ENCODE measurements around the gene TICAM2.
"Not testable (repeated sequence)": the region's sequence is repeated elsewhere in the genome, so short reads cannot be mapped to it uniquely, and the experiment has no call there.

Gene TICAM2, protein sequence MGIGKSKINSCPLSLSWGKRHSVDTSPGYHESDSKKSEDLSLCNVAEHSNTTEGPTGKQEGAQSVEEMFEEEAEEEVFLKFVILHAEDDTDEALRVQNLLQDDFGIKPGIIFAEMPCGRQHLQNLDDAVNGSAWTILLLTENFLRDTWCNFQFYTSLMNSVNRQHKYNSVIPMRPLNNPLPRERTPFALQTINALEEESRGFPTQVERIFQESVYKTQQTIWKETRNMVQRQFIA

DNA sequence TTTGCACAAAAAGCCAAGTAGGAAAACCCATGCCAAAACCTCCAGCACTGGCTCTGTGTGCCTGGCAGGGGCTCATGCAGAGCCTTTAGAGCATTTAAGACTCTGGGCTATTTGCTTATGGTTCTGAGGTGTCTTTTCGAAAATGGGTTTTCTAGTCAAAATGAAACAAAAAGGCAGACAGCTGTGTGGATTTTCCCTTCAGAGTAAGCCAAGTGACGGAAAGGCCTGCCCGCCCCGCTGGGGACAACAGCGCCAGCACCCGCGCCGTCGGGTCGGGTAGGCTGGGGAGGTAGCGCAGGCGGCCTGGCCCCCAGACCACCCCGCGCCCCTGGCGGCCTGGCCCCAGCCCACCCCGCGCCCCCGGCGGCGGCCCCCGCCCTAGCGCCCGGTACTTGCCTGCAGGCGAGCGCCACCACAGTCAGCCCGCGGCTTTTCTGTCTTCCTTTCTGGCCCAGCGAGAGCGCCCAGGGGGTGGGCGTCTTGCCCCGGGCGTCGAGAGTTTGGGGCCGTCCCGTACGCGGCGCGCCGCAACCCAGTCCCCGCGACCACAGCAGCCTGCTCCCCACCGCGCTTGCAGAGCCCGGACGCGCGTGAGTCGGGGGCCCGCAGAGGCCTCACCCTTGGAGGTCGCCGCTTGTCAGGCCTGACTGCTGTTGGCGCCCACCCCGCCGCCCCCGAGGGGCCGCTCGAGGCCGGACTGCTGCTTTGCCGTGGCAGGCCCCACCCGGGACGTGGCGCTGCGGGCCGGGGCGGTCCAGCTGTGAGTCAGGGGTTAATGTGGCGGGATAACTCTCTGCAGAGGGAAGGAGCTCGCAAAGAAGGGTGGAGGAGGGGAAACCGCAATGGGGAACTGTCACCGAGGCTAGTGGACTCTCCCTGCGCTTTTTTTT is at the start of gene TICAM2:
TSS of gene TICAM2 (minus strand) at position 779 of the 890 bp plus-strand sequence. CDS start 21,223 bp downstream, outside the sequence.
- in situ Hi-C loops (cut with HindIII; ENCODE audit: low sequenced_read_pairs) = no loop called here

GRCh38 chr5:115649541-115649940 is 47.3 kb upstream of the TICAM2 start:
- in situ Hi-C loops (cut with HindIII; ENCODE audit: low sequenced_read_pairs) = no loop called here

GRCh38 chr5:115648056-115648455 is 45.8 kb upstream of the TICAM2 start:
- in situ Hi-C loops (cut with HindIII; ENCODE audit: low sequenced_read_pairs) = no loop called here

DNA sequence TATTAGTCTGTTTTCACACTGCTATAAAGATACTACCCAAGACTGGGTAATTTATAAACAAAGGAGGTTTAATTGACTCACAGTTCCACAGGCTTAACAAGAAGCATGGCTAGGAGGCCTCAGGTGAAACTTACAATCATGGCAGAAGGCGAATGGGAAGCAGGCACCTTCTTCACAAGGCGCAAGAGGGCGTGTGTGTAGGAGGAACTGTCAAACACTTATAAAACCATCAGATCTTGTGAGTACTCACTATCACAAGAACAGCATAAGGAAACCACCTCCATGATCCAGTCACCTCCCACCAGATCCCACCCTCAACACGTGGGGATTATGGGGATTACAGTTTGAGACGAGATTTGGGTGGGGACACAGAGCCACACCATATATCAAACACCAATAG is 43.1 kb upstream of the TICAM2 start:
- in situ Hi-C loops (cut with HindIII; ENCODE audit: low sequenced_read_pairs) = not testable (repeated sequence)

DNA sequence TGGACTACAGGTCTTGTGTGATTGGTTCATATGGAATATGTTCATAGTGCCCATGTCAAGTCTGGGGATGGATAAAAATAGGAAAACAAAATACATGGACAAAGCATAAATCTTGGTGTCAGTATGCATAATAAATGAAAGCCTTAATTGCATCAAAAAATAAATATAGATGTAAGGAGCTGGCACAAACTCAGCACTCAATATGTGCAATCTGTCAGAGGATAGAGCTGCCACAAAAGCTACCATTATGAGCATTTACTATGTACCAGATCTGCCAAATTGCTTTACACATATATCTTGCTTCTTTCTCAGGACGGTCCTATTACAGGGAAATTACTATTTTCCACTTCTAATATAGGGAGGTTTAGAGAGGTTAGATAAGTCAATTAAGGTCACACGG is 41.8 kb upstream of the TICAM2 start:
- in situ Hi-C loops (cut with HindIII; ENCODE audit: low sequenced_read_pairs) = no loop called here

GRCh38 chr5:115641948-115642347 is 39.7 kb upstream of the TICAM2 start:
- in situ Hi-C loops (cut with HindIII; ENCODE audit: low sequenced_read_pairs) = no loop called here

- in situ Hi-C loops (cut with HindIII; ENCODE audit: low sequenced_read_pairs) = no loop called here
Measured at GRCh38 chr5:115640274-115640673, 38.0 kb upstream of the TICAM2 start.

DNA sequence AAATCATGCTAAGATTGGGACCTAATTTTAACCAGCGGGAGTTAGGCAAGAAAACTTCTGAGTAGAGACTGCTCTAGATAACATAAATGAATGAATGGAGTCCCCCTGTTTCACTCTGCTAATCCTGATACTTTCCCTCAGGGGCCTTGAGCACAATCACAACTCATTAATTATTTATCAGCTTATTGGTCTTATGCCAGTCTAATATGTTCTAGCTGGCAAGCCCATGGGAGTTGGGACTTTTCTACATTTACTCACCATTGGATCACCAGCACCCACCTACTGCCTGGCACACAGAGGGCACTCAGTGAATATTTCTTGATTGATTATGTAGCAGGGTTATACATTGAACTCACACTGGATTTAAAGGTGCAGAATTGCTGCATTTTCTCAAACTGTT is 37.1 kb upstream of the TICAM2 start:
- in situ Hi-C loops (cut with HindIII; ENCODE audit: low sequenced_read_pairs) = no loop called here

GRCh38 chr5:115637507-115637906 is 35.2 kb upstream of the TICAM2 start:
- in situ Hi-C loops (cut with HindIII; ENCODE audit: low sequenced_read_pairs) = no loop called here

DNA sequence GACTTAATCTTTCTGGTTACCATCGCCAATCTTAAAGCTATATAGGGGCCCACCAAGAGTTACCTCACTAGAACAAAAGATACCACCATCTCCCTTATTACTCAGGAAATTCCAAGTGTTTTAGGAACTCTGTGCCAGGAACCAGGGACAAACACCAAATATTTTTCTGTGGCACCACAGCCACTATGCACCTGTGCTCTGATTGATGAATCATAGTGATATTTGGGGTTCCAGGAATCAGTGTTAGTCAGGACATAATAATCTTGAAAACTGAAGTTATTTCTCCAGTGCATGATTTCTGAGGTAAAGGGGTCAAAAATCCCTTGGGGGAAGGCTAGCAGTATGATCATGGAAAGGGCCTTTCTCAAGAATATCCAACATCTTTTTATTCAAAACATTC is 33.7 kb upstream of the TICAM2 start:
- in situ Hi-C loops (cut with HindIII; ENCODE audit: low sequenced_read_pairs) = no loop called here

DNA sequence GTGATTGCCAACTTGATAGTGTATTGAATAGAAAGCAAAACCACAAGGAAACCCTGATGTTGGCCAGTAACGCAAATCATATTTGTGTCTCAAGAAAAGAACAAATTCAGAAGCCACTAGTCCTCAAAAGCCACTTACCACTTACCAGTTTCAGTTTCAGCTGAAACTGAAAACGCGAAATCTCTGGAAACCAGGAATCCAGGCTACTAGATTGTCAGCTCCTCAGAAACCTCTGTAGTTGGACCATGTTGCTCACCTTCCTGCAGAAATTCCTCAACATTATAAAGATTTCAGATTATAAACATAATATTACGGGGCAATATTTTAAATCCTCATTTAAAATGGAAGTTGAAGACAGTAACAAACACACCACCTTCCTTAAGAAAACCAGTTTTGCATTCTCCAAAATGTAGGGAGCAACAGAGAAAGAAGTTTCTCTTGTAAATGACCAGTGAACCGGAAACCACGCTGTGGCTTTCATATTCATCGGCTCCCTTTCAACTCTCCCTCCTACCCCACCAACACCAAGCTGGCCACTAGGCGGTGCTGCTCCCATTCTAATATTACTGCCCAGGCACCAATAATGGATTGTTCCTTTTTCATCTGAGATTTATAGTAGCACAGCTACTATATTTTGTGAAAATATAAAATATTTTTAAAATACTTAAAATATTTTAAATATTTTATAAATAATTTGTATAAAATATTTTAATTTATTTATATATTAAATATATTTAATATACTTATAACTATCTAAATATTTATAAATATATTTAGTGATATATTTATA is 32.3 kb upstream of the TICAM2 start:
- in situ Hi-C loops (cut with HindIII; ENCODE audit: low sequenced_read_pairs) = no loop called here

GRCh38 chr5:115629903-115630302 is 27.6 kb upstream of the TICAM2 start:
- in situ Hi-C loops (cut with HindIII; ENCODE audit: low sequenced_read_pairs) = no loop called here

- in situ Hi-C loops (cut with HindIII; ENCODE audit: low sequenced_read_pairs) = no loop called here
Measured at GRCh38 chr5:115627295-115627865, 25.1 kb upstream of the TICAM2 start.

DNA sequence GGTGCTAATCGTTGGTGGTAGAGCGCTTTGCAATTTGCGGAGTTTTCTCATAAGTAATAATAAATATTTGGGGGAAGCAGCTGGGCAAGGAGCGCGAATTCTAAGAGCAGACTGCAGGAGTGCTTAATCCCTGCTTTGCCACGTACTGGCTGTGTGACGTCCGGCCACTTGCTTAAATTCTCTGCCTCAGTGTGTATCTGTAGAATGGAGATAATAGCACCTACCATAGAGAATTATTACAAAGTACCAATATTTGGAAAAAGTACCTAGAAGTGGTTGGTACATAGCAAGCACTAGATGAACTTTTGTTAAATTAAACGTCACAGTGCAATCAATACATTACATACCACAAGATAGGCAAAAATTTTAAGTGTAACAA is 24.2 kb upstream of the TICAM2 start:
- in situ Hi-C loops (cut with HindIII; ENCODE audit: low sequenced_read_pairs) = no loop called here

DNA sequence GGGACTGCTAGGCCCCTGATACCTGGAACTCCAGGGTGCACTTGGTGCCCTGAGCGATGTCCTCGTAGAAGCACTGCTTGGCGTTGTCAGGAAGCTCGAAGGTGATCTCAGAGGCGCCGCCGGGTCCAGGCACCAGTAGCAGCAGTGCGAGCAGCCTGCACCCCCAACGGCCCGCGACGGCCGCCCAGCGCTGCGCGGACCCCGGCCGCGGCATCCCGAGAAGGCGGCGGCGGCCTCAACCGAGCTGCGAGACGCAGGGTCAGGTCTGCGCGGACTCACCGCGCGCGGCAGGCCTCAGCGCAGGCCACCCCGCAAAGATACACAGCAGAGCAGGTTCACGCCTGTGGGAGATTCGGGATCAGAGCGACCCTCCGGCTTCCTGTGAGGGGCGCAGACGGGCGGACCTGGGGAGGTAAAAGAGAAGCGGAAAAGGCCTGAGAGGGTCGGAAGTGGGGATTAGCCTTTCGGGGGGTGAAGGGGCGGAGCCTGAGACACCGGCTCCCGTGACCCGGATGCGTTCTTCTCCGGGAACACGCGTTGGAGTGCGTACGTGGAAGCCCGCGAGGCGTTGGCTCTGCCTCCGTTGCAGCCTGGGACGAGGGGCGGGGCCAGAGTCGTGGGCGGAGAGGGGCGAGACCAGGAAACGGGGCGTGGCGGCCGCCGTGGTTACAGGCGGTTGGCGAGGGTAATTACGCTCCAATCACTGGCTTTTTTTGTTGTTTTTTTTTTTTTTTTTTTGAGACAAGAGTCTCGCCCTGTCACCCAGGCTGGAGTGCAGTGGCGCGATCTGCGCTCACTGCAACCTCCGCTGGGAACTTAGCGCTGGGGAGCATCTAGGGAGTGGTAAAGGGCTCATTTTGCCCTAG is 23.5 kb upstream of the TICAM2 start, which contains the start of gene TMED7:
TSS of gene TMED7 (minus strand) at position 458 of the 866 bp plus-strand sequence. CDS start at position 214, 244 bp downstream.
- in situ Hi-C loops (cut with HindIII; ENCODE audit: low sequenced_read_pairs) = no loop called here

GRCh38 chr5:115624994-115625393 is 22.7 kb upstream of the TICAM2 start:
- in situ Hi-C loops (cut with HindIII; ENCODE audit: low sequenced_read_pairs) = no loop called here

DNA sequence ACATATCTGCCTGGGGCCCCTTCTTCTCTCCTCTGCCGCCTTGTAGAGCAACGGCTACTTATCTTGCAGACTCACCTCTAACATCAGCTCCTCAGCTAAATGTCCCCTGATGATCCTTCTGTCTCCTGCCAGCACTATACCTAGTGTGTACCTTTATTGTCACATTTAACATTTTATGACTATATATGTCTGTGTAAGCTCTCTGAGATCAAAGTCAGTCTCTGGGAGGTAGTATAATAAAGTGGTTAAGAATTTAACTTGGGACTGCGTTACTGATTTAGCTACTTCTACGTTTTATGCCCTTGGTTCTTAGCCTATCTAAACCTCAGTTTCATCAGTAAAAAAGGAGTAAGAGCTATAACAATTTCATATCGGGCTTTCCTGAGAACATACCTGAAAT is 21.4 kb upstream of the TICAM2 start:
- in situ Hi-C loops (cut with HindIII; ENCODE audit: low sequenced_read_pairs) = no loop called here

- in situ Hi-C loops (cut with HindIII; ENCODE audit: low sequenced_read_pairs) = no loop called here
Measured at GRCh38 chr5:115621365-115621900, 19.2 kb upstream of the TICAM2 start.

DNA sequence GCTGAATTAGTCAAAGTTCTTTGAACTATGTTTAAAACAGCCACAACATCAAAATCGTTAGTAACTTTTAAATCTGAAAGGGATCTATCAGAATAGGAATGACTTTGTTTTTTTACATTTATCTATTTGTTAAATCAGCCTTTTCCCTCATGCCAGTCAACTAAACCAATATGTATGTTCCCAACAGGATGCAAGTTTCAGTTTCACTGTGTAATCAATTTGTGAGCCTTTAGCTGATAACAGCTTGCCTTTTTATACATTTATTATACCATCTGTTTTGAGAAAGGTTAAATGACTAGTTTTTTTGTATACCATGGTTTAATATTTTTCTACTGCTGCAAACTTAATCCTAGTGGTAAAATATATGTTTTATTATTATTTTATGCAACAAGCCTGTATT is 14.6 kb upstream of the TICAM2 start:
- in situ Hi-C loops (cut with HindIII; ENCODE audit: low sequenced_read_pairs) = no loop called here

GRCh38 chr5:115616472-115616871 is 14.2 kb upstream of the TICAM2 start:
- in situ Hi-C loops (cut with HindIII; ENCODE audit: low sequenced_read_pairs) = no loop called here
